ENCODE measurements around the gene ZNF467.

ZNF467 gene

GRCh38 chr7:149752646-149753045, 20.7 kb downstream of the ZNF467 start:
- Histone ChIP-seq H3K27me3 (ENCODE audit: insufficient read depth, low read depth) (no peaks in the 10 kb centered on the region), H4K20me1 (ENCODE audit: insufficient read depth) (no peaks in the 10 kb centered on the region), H2AFZ (ENCODE audit: low read depth) (no peak overlapping the region), H3K79me2 (ENCODE audit: insufficient read depth, low read depth) (no peaks in the 10 kb centered on the region), H3K4me2 (no peak overlapping the region), H3K27ac (no peak overlapping the region), H3K9ac (no peak overlapping the region), H3K36me3 (ENCODE audit: insufficient read depth) (no peaks in the 10 kb centered on the region), H3K4me3 (IDR thresholded peaks at IDR 0.05; ENCODE audit: insufficient read depth, low read depth, low read length) (no peak overlapping the region), H3K4me1 (ENCODE audit: low read depth, poor library complexity, severe bottlenecking) (no peaks in the 10 kb centered on the region)
- TF ChIP-seq, protein P1, sequence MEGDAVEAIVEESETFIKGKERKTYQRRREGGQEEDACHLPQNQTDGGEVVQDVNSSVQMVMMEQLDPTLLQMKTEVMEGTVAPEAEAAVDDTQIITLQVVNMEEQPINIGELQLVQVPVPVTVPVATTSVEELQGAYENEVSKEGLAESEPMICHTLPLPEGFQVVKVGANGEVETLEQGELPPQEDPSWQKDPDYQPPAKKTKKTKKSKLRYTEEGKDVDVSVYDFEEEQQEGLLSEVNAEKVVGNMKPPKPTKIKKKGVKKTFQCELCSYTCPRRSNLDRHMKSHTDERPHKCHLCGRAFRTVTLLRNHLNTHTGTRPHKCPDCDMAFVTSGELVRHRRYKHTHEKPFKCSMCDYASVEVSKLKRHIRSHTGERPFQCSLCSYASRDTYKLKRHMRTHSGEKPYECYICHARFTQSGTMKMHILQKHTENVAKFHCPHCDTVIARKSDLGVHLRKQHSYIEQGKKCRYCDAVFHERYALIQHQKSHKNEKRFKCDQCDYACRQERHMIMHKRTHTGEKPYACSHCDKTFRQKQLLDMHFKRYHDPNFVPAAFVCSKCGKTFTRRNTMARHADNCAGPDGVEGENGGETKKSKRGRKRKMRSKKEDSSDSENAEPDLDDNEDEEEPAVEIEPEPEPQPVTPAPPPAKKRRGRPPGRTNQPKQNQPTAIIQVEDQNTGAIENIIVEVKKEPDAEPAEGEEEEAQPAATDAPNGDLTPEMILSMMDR (conservative IDR thresholded peaks at IDR 0.05; ENCODE audit: low read depth, low read length) = no peak

DNA sequence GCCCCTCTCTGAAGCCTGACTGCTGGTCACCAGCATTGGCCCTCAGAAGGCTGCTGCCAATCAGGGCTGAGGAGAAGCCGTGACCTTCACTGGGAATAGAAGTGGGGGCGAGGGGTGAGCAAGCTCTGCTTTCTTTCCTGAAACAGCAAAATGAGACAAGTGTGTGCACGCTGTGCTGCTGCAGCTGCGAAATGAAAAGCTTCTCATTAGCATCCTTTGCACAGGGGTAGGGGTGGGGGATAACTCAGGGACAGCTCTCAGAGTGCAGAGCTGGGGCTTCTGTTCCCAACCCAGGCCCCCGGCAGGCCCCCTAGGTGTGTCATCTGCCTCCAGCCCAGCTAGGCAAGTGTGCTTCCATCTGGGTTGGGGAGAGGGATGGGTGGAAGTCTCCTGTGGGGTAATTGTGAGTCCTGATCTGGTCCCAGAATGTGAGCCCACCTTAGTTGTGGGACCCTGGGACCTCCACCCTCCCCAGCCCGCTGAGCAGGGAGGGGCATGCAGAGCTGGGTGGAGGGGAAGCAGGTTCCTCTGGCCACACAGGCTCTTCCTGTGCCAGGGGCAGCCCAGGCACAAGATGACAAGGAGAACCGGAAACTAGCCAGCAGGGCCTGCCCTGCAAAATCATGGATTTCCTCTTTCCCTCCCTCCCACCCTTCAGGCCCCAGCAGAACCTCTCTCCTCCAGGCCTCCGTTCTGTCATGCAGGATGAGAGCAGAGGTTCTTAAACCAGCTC, 22.2 kb downstream of the ZNF467 start:
- no peak overlapping the region for H2AFZ ChIP-seq (ENCODE audit: low read depth)
- no peaks in the 10 kb centered on the region for H4K20me1 ChIP-seq (ENCODE audit: insufficient read depth)
- no peaks in the 10 kb centered on the region for H3K4me1 ChIP-seq (ENCODE audit: low read depth, poor library complexity, severe bottlenecking)
- no peaks in the 10 kb centered on the region for H3K79me2 ChIP-seq (ENCODE audit: insufficient read depth, low read depth)
- TF ChIP-seq, protein P1 (conservative IDR thresholded peaks at IDR 0.05; ENCODE audit: low read depth, low read length) = no peak
- H3K9ac ChIP-seq = no peak overlapping the region
- H3K27ac ChIP-seq = no peak overlapping the region
- no peak overlapping the region for H3K4me3 ChIP-seq (IDR thresholded peaks at IDR 0.05; ENCODE audit: insufficient read depth, low read depth, low read length)
- no peaks in the 10 kb centered on the region for H3K27me3 ChIP-seq (ENCODE audit: insufficient read depth, low read depth)
- H3K36me3 ChIP-seq (ENCODE audit: insufficient read depth) = no peaks in the 10 kb centered on the region
- no peak overlapping the region for H3K4me2 ChIP-seq

DNA sequence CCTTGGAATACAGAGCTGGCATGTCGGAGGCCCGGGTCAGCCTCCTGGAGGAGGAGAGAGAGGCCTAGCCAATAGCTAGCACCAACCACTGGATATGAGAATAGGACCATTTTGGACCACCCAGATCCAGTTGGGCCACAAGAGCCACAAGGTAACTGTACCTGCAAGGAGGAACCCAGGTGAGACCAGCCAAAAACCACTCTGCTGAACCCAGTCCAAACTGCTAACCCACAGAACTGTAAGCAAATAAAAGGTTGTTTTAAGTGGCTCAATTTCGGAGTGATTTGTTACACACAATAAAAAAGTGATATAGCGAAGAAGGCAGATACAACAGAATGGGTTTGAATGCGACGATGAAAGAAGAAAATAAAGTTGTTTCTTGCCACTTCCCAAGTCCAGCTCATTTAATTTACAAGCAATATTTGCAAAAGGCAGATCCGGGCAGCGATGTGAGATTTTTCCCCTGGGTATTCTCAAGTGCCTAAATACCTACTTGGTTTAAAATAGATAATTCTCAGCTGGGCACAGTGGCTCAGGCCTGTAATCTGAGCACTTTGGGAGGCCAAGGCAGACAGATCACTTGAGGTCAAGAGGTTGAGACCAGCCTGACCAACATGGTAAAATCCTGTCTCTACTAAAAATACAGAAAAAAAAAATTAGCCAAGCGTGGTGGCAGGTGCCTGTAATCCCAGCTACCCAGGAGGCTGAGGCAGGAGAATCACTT, 23.1 kb downstream of the ZNF467 start:
- H3K79me2 ChIP-seq (ENCODE audit: insufficient read depth, low read depth) = no peaks in the 10 kb centered on the region
- H2AFZ ChIP-seq (ENCODE audit: low read depth) = no peak overlapping the region
- no peak overlapping the region for H3K27ac ChIP-seq
- no peak overlapping the region for H3K4me3 ChIP-seq (IDR thresholded peaks at IDR 0.05; ENCODE audit: insufficient read depth, low read depth, low read length)
- H3K27me3 ChIP-seq (ENCODE audit: insufficient read depth, low read depth) = no peaks in the 10 kb centered on the region
- TF ChIP-seq, protein P1 (conservative IDR thresholded peaks at IDR 0.05; ENCODE audit: low read depth, low read length) = no peak
- no peak overlapping the region for H3K4me2 ChIP-seq
- H3K36me3 ChIP-seq (ENCODE audit: insufficient read depth) = no peaks in the 10 kb centered on the region
- H3K4me1 ChIP-seq (ENCODE audit: low read depth, poor library complexity, severe bottlenecking) = no peaks in the 10 kb centered on the region
- H3K9ac ChIP-seq = no peak overlapping the region
- H4K20me1 ChIP-seq (ENCODE audit: insufficient read depth) = no peaks in the 10 kb centered on the region

GRCh38 chr7:149748076-149748874, 25.1 kb downstream of the ZNF467 start:
- no peaks in the 10 kb centered on the region for H3K36me3 ChIP-seq (ENCODE audit: insufficient read depth)
- H3K4me2 ChIP-seq = no peak overlapping the region
- H2AFZ ChIP-seq (ENCODE audit: low read depth) = no peak overlapping the region
- H3K9ac ChIP-seq = no peak overlapping the region
- H3K27me3 ChIP-seq (ENCODE audit: insufficient read depth, low read depth) = no peaks in the 10 kb centered on the region
- H3K79me2 ChIP-seq (ENCODE audit: insufficient read depth, low read depth) = no peaks in the 10 kb centered on the region
- no peaks in the 10 kb centered on the region for H4K20me1 ChIP-seq (ENCODE audit: insufficient read depth)
- TF ChIP-seq, protein P1 (conservative IDR thresholded peaks at IDR 0.05; ENCODE audit: low read depth, low read length) = no peak
- no peaks in the 10 kb centered on the region for H3K4me1 ChIP-seq (ENCODE audit: low read depth, poor library complexity, severe bottlenecking)
- H3K27ac ChIP-seq = no peak overlapping the region
- H3K4me3 ChIP-seq (IDR thresholded peaks at IDR 0.05; ENCODE audit: insufficient read depth, low read depth, low read length) = no peak overlapping the region
